Ovary (tissue), 9 donors: Measurements from ENCODE around the gene CHRNB1. TPM values are rescaled to one million over a fixed set of nuclear protein-coding genes. Genes with fewer than 3 reads are reported as not detected.

Source experiments
- DNase-seq, 5 donors: peaks; one replicate each; pipeline ENCODE4 v3.0.0-alpha.2; 2019 to 2020
- H3K27ac ChIP-seq, 2 donors: fragments of 200-600 bp; one replicate each; pipeline versions ENCODE4 v1.5.1 to v1.8.0; 2019 to 2022
- H3K27me3 ChIP-seq: fragments of 200-600 bp; one replicate; pipeline ENCODE4 v1.8.0; 2022
- H3K36me3 ChIP-seq: fragments of 200-600 bp; sonication (generic); one replicate; pipeline ENCODE4 v1.5.1; 2019
- H3K4me1 ChIP-seq: one replicate; pipeline ENCODE4 v1.8.1; 2013; ENCODE audit warnings: mild to moderate bottlenecking, moderate library complexity; ENCODE audit not compliant: insufficient read depth
- H3K4me3 ChIP-seq: fragments of 200-600 bp; sonication (generic); one replicate; pipeline ENCODE4 v1.5.1; 2017
- H3K9me3 ChIP-seq, 2 donors: fragments of 200-600 bp in 1 of 2; sonication (generic) in 1 of 2; one replicate each; pipeline versions ENCODE4 v1.5.1 to v1.8.1; 2013 to 2019; ENCODE audit warnings: mild to moderate bottlenecking in 1 of 2, moderate library complexity in 1 of 2
- EP300 ChIP-seq: sonication (generic); formaldehyde crosslinking; IDR thresholded peaks from one replicate; pipeline ENCODE4 v1.6.1; 2017; ENCODE audit warnings: antibody characterized with exemption
- POLR2A ChIP-seq: fragments of 450-650 bp; IDR thresholded peaks from one replicate; pipeline ENCODE4 v1.6.1; 2017; ENCODE audit warnings: antibody characterized with exemption, mild to moderate bottlenecking, moderate library complexity
- WGBS, 3 donors: extraction: QIAGEN DNeasy Blood & Tissue Kit in 1 of 3; methylation state at CpG; one replicate each; pipeline versions ENCODE4 v1.1.5 to v1.1.7; 2013 to 2017; 5-methylcytosine and 5-hydroxymethylcytosine counted together
- intact Hi-C, 4 donors: fragments of 100-400 bp; cut with DNase I; formaldehyde crosslinking; loops; one replicate each; pipeline versions ENCODE4 v1.11.0 to v1.15.1; 2022 to 2023
- polyA plus RNA-seq, 2 donors: library from polyadenylated mRNA; stranded (reverse); fragments of 200-250 nt in 1 of 2; fragments of 350-450 nt in 1 of 2; fragmentation: Illumina TruSeq in 1 of 2; extraction: RNeasy Lipid Tissue Mini Kit (QIAGEN cat#74804) in 1 of 2; gene quantifications; one replicate each; pipeline ENCODE4 v1.2.3, GENCODE V29; 2013 to 2014
- total RNA-seq, 7 donors: library from RNA; depleted of rRNA in 2 of 7; stranded (reverse); fragments of >200 nt in 2 of 7; fragmentation: NEBNext Ultra II Directional in 3 of 7; extraction: Animal tissue kit (Norgen Biotek cat#: 25700) in 3 of 7; gene quantifications; one replicate each; pipeline versions ENCODE4 v1.1.0 to v1.2.4, GENCODE V29; 2016 to 2023
- TF ChIP-seq, protein P1 (sequence below), 3 donors: fragments of 450-650 bp in 2 of 3; fragments of 200-600 bp in 1 of 3; IDR thresholded peaks; one replicate each; pipeline versions ENCODE4 v1.5.1 to v1.8.0; 2016 to 2022; ENCODE audit warnings: antibody characterized with exemption in 3 of 3, mild to moderate bottlenecking in 1 of 3
- donor health status: DM: no; HTN: no; CAD: no; lungs with moderate emphysema.
- donor health status: DM: no; HTN: no; CAD: no.
- donor health status: Bipolar disorder and iron deficiency.
- donor health status: DM: yes; HTN: yes; CAD: no.
- donor health status: DM: no; HTN: no; CAD: no.
- donor health status: DM: yes; HTN: yes; CAD: no.

The CHRNB1 gene
- total and polyA plus RNA-seq, 9 donors = 3.2 to 13.5 (median 7.6) TPM

DNA sequence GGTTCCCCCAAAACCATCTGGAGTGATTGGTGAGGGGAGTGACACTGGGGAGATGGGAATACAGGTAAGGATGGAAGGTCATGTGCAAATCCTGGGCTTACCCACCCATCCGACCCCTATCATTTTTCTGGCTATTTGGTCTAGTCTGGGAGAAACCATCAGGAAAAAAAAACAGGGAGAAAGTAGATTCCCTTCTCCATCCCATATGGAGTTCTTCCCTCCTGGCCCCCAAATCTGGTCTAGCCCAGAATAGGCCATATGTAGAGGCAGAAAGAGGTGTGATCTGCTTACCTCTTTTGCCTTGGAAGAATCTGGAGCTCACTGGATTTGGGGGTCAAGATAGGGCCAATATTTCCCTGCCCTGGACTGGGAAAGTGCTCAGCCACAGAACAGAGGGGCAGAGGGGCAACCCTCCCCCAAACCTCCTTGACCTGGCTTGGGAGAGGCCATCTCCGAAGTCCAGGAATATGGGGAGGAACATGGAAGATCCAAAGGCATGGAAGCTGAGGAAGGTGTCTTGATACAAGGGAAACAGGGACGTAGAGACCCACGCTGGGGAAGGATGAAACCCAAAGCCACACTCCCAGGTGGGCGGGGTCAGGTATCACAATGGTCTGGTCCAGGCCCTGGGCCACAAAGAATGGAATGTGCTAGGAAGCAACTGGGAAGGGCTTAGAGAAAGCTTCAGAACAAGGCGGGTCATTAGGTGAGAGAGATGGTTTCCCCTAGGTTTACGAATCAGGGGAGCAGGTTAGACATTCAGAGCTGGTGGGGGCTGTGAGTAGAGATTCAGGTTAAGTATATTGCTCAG, 16.2 kb downstream of the CHRNB1 start:
- H3K27me3 ChIP-seq = no peaks in the 10 kb centered on the region
- intact Hi-C loops = no loop called here
- WGBS, 3 donors = 90 to 95% (median 91%) methylated on average over 7 of the region's 7 CpGs
- TF ChIP-seq POLR2A (no peak), EP300 (no peak)
- TF ChIP-seq, protein P1, sequence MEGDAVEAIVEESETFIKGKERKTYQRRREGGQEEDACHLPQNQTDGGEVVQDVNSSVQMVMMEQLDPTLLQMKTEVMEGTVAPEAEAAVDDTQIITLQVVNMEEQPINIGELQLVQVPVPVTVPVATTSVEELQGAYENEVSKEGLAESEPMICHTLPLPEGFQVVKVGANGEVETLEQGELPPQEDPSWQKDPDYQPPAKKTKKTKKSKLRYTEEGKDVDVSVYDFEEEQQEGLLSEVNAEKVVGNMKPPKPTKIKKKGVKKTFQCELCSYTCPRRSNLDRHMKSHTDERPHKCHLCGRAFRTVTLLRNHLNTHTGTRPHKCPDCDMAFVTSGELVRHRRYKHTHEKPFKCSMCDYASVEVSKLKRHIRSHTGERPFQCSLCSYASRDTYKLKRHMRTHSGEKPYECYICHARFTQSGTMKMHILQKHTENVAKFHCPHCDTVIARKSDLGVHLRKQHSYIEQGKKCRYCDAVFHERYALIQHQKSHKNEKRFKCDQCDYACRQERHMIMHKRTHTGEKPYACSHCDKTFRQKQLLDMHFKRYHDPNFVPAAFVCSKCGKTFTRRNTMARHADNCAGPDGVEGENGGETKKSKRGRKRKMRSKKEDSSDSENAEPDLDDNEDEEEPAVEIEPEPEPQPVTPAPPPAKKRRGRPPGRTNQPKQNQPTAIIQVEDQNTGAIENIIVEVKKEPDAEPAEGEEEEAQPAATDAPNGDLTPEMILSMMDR (IDR thresholded peaks at IDR 0.05) = no peak
- H3K9me3 ChIP-seq = no peaks in the 10 kb centered on the region
- H3K4me3 ChIP-seq = no peak overlapping the region
- peaks cover 2% of the 10 kb centered on the region for H3K4me1 ChIP-seq
- H3K27ac ChIP-seq = no peak overlapping the region
- DNase-seq = no peak
- no peaks in the 10 kb centered on the region for H3K36me3 ChIP-seq

DNA sequence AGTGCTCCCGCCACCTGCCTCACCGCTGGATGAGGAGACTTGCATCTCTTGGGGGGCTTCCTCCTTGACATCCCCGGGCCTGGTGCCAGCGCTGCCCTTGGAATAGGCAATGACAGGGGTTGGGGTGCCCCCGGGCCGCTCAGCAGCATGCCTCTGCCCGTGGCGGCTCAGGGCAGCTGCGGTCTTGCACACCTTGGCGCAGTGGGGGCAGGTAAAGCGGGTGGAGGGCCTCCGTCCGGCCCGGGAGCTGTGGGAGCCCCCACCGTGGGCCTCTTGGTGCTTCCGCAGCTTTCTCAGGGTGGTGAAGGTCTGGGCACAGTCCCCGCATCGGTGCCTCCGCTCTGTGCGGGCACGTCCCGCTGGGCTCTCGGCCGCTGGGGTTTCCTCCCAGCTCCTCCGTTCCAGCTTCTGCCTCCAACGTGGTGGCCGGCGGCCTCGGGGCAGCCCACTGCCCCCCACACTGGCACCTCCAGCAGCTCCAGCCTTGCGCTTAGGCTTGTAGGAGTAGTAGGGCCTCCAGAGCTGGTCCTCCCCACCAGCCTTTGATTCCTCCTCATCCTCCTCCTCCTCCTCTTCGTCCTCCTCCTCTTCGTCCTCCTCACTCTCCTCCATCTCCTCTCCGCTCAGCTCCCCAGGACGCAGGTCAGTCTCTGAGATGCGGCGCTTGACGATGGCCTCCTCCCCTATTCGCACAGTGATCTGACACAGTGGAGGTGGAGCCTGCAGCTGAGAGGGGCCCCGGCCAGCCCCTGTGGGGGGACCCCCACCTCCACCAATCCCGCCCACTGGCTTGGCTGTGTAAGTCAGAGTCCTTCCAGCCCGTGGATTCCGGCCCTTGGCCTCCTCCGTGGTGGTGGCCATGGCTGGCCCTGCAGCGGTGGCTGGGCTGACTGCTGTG, 17.9 kb downstream of the CHRNB1 start:
- intact Hi-C loops = no loop called here
- no peaks in the 10 kb centered on the region for H3K27me3 ChIP-seq
- no peak overlapping the region for H3K4me3 ChIP-seq
- no peaks in the 10 kb centered on the region for H3K36me3 ChIP-seq
- peak in 2 of 5 donors; percentile 42 to 51 for DNase-seq
- peaks cover 2% of the 10 kb centered on the region for H3K4me1 ChIP-seq
- H3K9me3 ChIP-seq = no peaks in the 10 kb centered on the region
- H3K27ac ChIP-seq = no peak overlapping the region
- 85 to 87% (median 86%) methylated on average over 44 of the region's 44 CpGs for WGBS, 3 donors
- TF ChIP-seq POLR2A (no peak), EP300 (no peak)
- TF ChIP-seq, protein P1 (IDR thresholded peaks at IDR 0.05) = no peak

DNA sequence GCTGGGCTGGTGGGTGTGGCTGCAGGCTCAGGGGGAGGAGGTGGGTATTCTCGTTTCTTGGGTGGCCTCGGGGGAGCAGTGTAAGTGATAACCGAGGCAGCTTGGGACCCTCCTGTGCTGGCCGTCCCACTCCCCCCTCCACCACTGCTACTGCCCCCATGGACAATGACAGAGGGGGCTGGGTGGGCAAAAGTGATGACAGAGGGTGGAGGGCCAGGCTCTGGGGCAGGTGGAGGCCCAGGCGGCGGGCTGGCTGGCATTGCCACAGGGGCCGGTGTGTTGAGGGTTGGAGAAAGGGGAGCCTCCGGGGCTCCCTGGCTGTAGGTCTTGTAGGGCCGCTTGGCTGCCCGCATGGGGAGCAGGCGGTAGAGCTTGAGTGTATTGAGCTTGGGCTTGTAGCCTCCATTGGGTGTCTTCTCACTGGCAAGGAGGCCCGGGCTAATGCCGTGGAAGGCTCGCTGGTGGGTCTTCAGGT, 18.5 kb downstream of the CHRNB1 start:
- Histone ChIP-seq H3K9me3 (no peaks in the 10 kb centered on the region), H3K4me3 (no peak overlapping the region), H3K4me1 (peaks cover 2% of the 10 kb centered on the region), H3K36me3 (no peaks in the 10 kb centered on the region), H3K27ac (no peak overlapping the region), H3K27me3 (no peaks in the 10 kb centered on the region)
- TF ChIP-seq POLR2A (no peak), EP300 (no peak)
- TF ChIP-seq, protein P1 (IDR thresholded peaks at IDR 0.05) = no peak
- DNase-seq = no peak
- 78 to 86% (median 81%) methylated on average over 14 of the region's 14 CpGs for WGBS, 3 donors
- intact Hi-C loops = no loop called here

DNA sequence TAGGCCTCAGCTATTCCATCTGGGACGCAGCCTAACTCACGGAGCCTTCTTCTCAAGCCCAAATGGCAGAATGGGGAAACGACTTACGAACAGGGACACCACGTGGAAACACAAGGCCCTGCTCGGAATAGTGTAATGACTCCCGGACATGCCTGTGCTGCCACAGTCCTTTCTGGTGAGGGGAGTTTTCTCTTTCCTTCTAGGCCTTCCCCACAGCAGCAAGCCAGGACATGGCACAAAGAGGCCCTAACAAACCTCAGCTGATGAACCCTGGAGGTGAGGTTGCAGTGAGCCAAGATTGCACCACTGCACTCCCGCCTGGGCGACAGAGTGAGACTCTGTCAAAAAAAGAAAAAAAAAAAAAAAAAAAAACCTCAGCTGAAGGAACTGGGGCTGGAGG, 19.2 kb downstream of the CHRNB1 start:
- peaks cover 2% of the 10 kb centered on the region for H3K4me1 ChIP-seq
- no peaks in the 10 kb centered on the region for H3K9me3 ChIP-seq
- intact Hi-C loops = no loop called here
- no peak overlapping the region for H3K27ac ChIP-seq
- no peak for DNase-seq
- no peak overlapping the region for H3K4me3 ChIP-seq
- no peaks in the 10 kb centered on the region for H3K27me3 ChIP-seq
- WGBS, 3 donors = 87 to 94% (median 92%) methylated on average over 9 of the region's 9 CpGs
- H3K36me3 ChIP-seq = no peaks in the 10 kb centered on the region
- TF ChIP-seq, protein P1 (IDR thresholded peaks at IDR 0.05) = no peak
- no peak for TF ChIP-seq POLR2A
- TF ChIP-seq EP300 = no peak
